IMR-90 (cell line): ENCODE results near the gene RANBP2. TPM values are rescaled to one million over a fixed set of nuclear protein-coding genes. Genes with fewer than 3 reads are reported as not detected.

ENCODE experiments used
- ATAC-seq: fragments of 200-7000 bp; cut with Tn5 transposase; 2 replicates; pipeline ENCODE4 v1.9.1; 2020; ENCODE audit warnings: low read depth, mild to moderate bottlenecking, moderate library complexity
- BruUV-seq: library from RNA; stranded (reverse); fragments of 400-500 nt; replicated peaks from 2 replicates; lab custom pipeline; 2021; lab: Mats Ljungman, UMichigan
- CTCF ChIA-PET: fragments of 300-600 bp; formaldehyde crosslinking; extraction: SDS; loops from one replicate; lab custom pipeline; 2021; ENCODE audit warnings: antibody characterized with exemption; lab: Yijun Ruan, JAX
- POLR2A ChIA-PET: fragments of 300-600 bp; sonication (Branson Sonifier 250); formaldehyde crosslinking; loops from one replicate; lab custom pipeline; 2022; ENCODE audit warnings: antibody characterized with exemption; ENCODE audit not compliant: unreplicated experiment; lab: Charles Lee
- DNase-seq: peaks from one replicate; pipeline ENCODE4 v3.0.0; 2013
- H2AFZ ChIP-seq: replicated peaks from 2 replicates; pipeline ENCODE3; 2013; ENCODE audit warnings: low read length, mild to moderate bottlenecking; ENCODE audit not compliant: poor library complexity
- H2AK5ac ChIP-seq: 2 replicates; pipeline ENCODE4 v1.6.1; 2013; ENCODE audit warnings: low read depth, low read length, inconsistent platforms
- H2AK9ac ChIP-seq: replicated peaks from 2 replicates; pipeline ENCODE3; 2013; ENCODE audit warnings: mild to moderate bottlenecking, low read depth, low read length, moderate library complexity; ENCODE audit not compliant: poor library complexity
- H2BK120ac ChIP-seq: 2 replicates; pipeline ENCODE4 v1.6.1; 2013; ENCODE audit warnings: low read depth, low read length, inconsistent platforms
- H2BK15ac ChIP-seq: 3 replicates; pipeline ENCODE4 v1.6.1; 2013; ENCODE audit warnings: low read depth, low read length, inconsistent platforms
- H2BK20ac ChIP-seq: 2 replicates; pipeline ENCODE4 v1.6.1; 2013; ENCODE audit warnings: low read depth, mild to moderate bottlenecking, inconsistent platforms, low read length, moderate library complexity
- H2BK5ac ChIP-seq: 2 replicates; pipeline ENCODE4 v1.6.1; 2013; ENCODE audit warnings: mild to moderate bottlenecking, low read depth, low read length, inconsistent platforms; ENCODE audit not compliant: poor library complexity, severe bottlenecking
- H3K14ac ChIP-seq: replicated peaks from 2 replicates; pipeline ENCODE4 v1.6.1; 2013; ENCODE audit warnings: low read depth, low read length, inconsistent platforms
- H3K18ac ChIP-seq: 2 replicates; pipeline ENCODE4 v1.6.1; 2013; ENCODE audit warnings: low read depth, low read length, control low read depth
- H3K23ac ChIP-seq: 2 replicates; pipeline ENCODE4 v1.6.1; 2013; ENCODE audit warnings: low read depth, low read length, inconsistent platforms
- H3K27ac ChIP-seq: 2 replicates; pipeline ENCODE4 v1.5.1; 2013; ENCODE audit warnings: mild to moderate bottlenecking, control low read depth, low read length; ENCODE audit not compliant: insufficient read depth
- H3K27me3 ChIP-seq: 2 replicates; pipeline ENCODE4 v1.6.1; 2013; ENCODE audit warnings: low read length; ENCODE audit not compliant: control insufficient read depth, insufficient read depth
- H3K36me3 ChIP-seq: 2 replicates; pipeline ENCODE4 v1.6.1; 2013; ENCODE audit warnings: low read length, mixed read lengths; ENCODE audit not compliant: control insufficient read depth, insufficient read depth
- H3K4ac ChIP-seq: 2 replicates; pipeline ENCODE4 v1.6.1; 2013; ENCODE audit warnings: low read depth, low read length, inconsistent platforms
- H3K4me1 ChIP-seq: 2 replicates; pipeline ENCODE4 v1.6.1; 2013; ENCODE audit warnings: low read length, mixed read lengths; ENCODE audit not compliant: control insufficient read depth, insufficient read depth
- H3K4me2 ChIP-seq: 2 replicates; pipeline ENCODE4 v1.6.1; 2013; ENCODE audit warnings: low read depth, mild to moderate bottlenecking, control low read depth, low read length, moderate library complexity
- H3K4me3 ChIP-seq: 2 replicates; pipeline ENCODE4 v1.5.1; 2013; ENCODE audit warnings: low read depth, mild to moderate bottlenecking, control low read depth, low read length, moderate library complexity; ENCODE audit not compliant: insufficient read depth
- H3K56ac ChIP-seq: 2 replicates; pipeline ENCODE4 v1.6.1; 2013; ENCODE audit warnings: low read length, inconsistent platforms; ENCODE audit not compliant: insufficient read depth; ENCODE audit errors: extremely low read depth
- H3K79me1 ChIP-seq, 2 experiments: 2 replicates each; pipeline ENCODE4 v1.6.1; 2013; ENCODE audit warnings: low read length in 2 of 2, inconsistent platforms in 1 of 2, low read depth in 1 of 2
- H3K9ac ChIP-seq: 2 replicates; pipeline ENCODE4 v1.6.1; 2013; ENCODE audit warnings: low read depth, low read length, control low read depth
- H3K9me1 ChIP-seq: 2 replicates; pipeline ENCODE4 v1.6.1; 2013; ENCODE audit warnings: low read length, inconsistent platforms; ENCODE audit not compliant: insufficient read depth
- H3K9me3 ChIP-seq: 2 replicates; pipeline ENCODE4 v1.6.1; 2013; ENCODE audit warnings: low read length; ENCODE audit not compliant: control insufficient read depth, insufficient read depth
- H4K20me1 ChIP-seq: 2 replicates; pipeline ENCODE4 v1.6.1; 2013; ENCODE audit warnings: low read length, inconsistent platforms; ENCODE audit not compliant: insufficient read depth
- H4K5ac ChIP-seq: 2 replicates; pipeline ENCODE4 v1.6.1; 2013; ENCODE audit warnings: mild to moderate bottlenecking, low read depth, low read length, control low read depth
- H4K8ac ChIP-seq, 2 experiments: 2 replicates each; pipeline ENCODE4 v1.6.1; 2013; ENCODE audit warnings: low read depth in 2 of 2, low read length in 2 of 2, control low read depth in 1 of 2, inconsistent platforms in 1 of 2
- H4K91ac ChIP-seq: 2 replicates; pipeline ENCODE4 v1.6.1; 2013; ENCODE audit warnings: low read depth, low read length, inconsistent platforms; ENCODE audit not compliant: insufficient read depth
- CTCF ChIP-seq: conservative IDR thresholded peaks from 2 replicates; pipeline ENCODE4 v1.5.1; 2012; ENCODE audit warnings: mild to moderate bottlenecking, low read depth, low read length, improper control_type of control experiment
- WGBS, 2 experiments: methylation state at CpG; one replicate each; pipeline versions ENCODE4 v1.1.5 to v1.1.7; 2013; ENCODE audit warnings: missing lambda C conversion rate in 2 of 2; ENCODE audit not compliant: insufficient read length in 1 of 2; ENCODE audit errors: extremely low coverage in 2 of 2; 5-methylcytosine and 5-hydroxymethylcytosine counted together
- dilution Hi-C: fragments of 300-500 bp; cut with HindIII; formaldehyde crosslinking; loops from one replicate; pipeline ENCODE4 v1.14.3; 2018; ENCODE audit warnings: low sequenced_read_pairs; ENCODE audit not compliant: unreplicated experiment
- in situ Hi-C: fragments of 300-500 bp; cut with MboI; formaldehyde crosslinking; loops from 3 replicates; pipeline ENCODE4 v1.14.3; 2019; ENCODE audit warnings: low sequenced_read_pairs, inconsistent platforms, mixed read lengths
- intact Hi-C: fragments of 100-400 bp; cut with micrococcal nuclease; formaldehyde crosslinking; loops from 2 replicates; pipeline ENCODE4 v1.10.0; 2022
- polyA plus RNA-seq, 3 experiments: library from polyadenylated mRNA; depleted of rRNA; stranded (reverse); fragments of >200 nt; gene quantifications; 2 replicates each; pipeline ENCODE4 v1.2.3, GENCODE V29; 2012; ENCODE audit warnings: low replicate concordance in 1 of 3
- total RNA-seq: library from RNA; depleted of rRNA; stranded (reverse); fragments of >200 nt; gene quantifications from 2 replicates; pipeline ENCODE4 v1.2.3, GENCODE V29; 2012

RANBP2 gene
- total and polyA plus RNA-seq, 2 of the 4 experiments (the other 2 are of a cell fraction) = 9.8 to 64.9 TPM

DNA sequence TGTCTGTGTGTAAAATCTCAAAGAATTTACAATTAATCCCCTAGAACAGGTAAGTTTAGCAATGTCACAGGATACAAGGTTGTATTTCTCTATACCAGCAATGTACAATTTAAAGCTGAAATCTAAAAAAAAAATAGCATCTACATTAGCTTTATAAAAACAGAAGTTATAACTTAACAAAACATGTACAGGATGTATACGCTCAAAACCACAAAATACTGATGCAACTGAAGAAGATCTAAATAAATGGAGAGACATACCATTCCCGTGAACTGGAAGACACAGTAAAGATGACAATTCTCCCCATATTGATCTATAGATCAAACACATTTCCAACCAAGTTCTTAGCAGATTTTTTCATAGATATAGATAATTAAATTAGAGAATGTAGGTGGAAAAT is 17.5 kb upstream of the RANBP2 start:
- no peak overlapping the region for H3K14ac ChIP-seq
- H3K18ac ChIP-seq = no peak overlapping the region
- no peak overlapping the region for H2AK5ac ChIP-seq
- no peaks in the 10 kb centered on the region for H3K79me1 ChIP-seq
- H2AK9ac ChIP-seq = no peak overlapping the region
- intact Hi-C loops = no loop called here
- H3K9me1 ChIP-seq = no peaks in the 10 kb centered on the region
- H3K36me3 ChIP-seq = no peaks in the 10 kb centered on the region
- H2BK20ac ChIP-seq = no peak overlapping the region
- H3K4me1 ChIP-seq = no peaks in the 10 kb centered on the region
- POLR2A ChIA-PET = interaction anchor here (0.5 kb wide), 1 partner anchor 85 kb away, joined by 3 read pairs; no protein-coding TSS in a partner anchor
- no peaks in the 10 kb centered on the region for H3K9me3 ChIP-seq
- H3K4me2 ChIP-seq = no peak overlapping the region
- H3K27ac ChIP-seq = no peak overlapping the region
- no CpG with 5 or more reads among the region's 2 CpGs for WGBS, 2 experiments
- no peaks in the 10 kb centered on the region for H4K20me1 ChIP-seq
- no peak overlapping the region for H3K23ac ChIP-seq
- no peak overlapping the region for H3K4ac ChIP-seq
- CTCF ChIA-PET = no interaction called here
- H4K91ac ChIP-seq = no peak overlapping the region
- no peak overlapping the region for H3K4me3 ChIP-seq
- no peak for ATAC-seq
- no peak for TF ChIP-seq CTCF
- in situ Hi-C loops = no loop called here
- no peak overlapping the region for H2AFZ ChIP-seq
- peak; percentile 15 for DNase-seq
- no peak overlapping the region for H2BK5ac ChIP-seq
- no peak overlapping the region for H3K9ac ChIP-seq
- H3K56ac ChIP-seq = no peak overlapping the region
- no peak overlapping the region for H4K8ac ChIP-seq
- dilution Hi-C loops = no loop called here
- no peak overlapping the region for H2BK120ac ChIP-seq
- no peak overlapping the region for H2BK15ac ChIP-seq
- no peaks in the 10 kb centered on the region for H3K27me3 ChIP-seq
- H4K5ac ChIP-seq = no peak overlapping the region
- no TSS peak for BruUV-seq
